Fibroblast of pulmonary artery (primary cell): ENCODE results near the gene TFCP2.
A peak's percentile ranks its signal among the peaks of the same experiment; 100 is the strongest.

Experiments used
- DNase-seq: peaks from one replicate; pipeline ENCODE4 v3.0.0-alpha.2; 2010; ENCODE audit warnings: low read depth
- H3K4me3 ChIP-seq: replicated peaks from 2 replicates; pipeline ENCODE4 v1.5.1; 2011; ENCODE audit warnings: low read depth, mild to moderate bottlenecking, control low read depth, low read length, moderate library complexity
- CTCF ChIP-seq: IDR thresholded peaks from 2 replicates; pipeline ENCODE4 v1.5.1; 2011; ENCODE audit warnings: mild to moderate bottlenecking, control low read depth, low read length, inconsistent platforms; ENCODE audit errors: missing control alignments

The TFCP2 gene

GRCh38 chr12:51062631-51063397 lies 110.1 kb downstream of the TFCP2 start:
- TF ChIP-seq CTCF = no peak
- H3K4me3 ChIP-seq = no peak overlapping the region
- DNase-seq = no peak

GRCh38 chr12:51059086-51059485 lies 113.8 kb downstream of the TFCP2 start:
- no peak for TF ChIP-seq CTCF
- no peak overlapping the region for H3K4me3 ChIP-seq
- DNase-seq = no peak

- DNase-seq = peak; percentile 84
- no peak overlapping the region for H3K4me3 ChIP-seq
- no peak for TF ChIP-seq CTCF
Measured at GRCh38 chr12:51056242-51056641, 116.7 kb downstream of the TFCP2 start.

GRCh38 chr12:51055060-51055459 lies 117.9 kb downstream of the TFCP2 start:
- DNase-seq = no peak
- no peak overlapping the region for H3K4me3 ChIP-seq
- no peak for TF ChIP-seq CTCF

- no peak for DNase-seq
- no peak for TF ChIP-seq CTCF
- no peak overlapping the region for H3K4me3 ChIP-seq
Measured at GRCh38 chr12:51051787-51052186, 121.1 kb downstream of the TFCP2 start.

GRCh38 chr12:51049525-51049924 lies 123.4 kb downstream of the TFCP2 start:
- DNase-seq = no peak
- no peak for TF ChIP-seq CTCF
- H3K4me3 ChIP-seq = peak overlapping the region; percentile 93

- peak overlapping the region; percentile 93 for H3K4me3 ChIP-seq
- DNase-seq = no peak
- TF ChIP-seq CTCF = no peak
Measured at GRCh38 chr12:51048661-51049251, 124.2 kb downstream of the TFCP2 start.
